NCI-H2171 (cell line): ENCODE results near the gene SGCD.
"Not testable (repeated sequence)": the region's sequence is repeated elsewhere in the genome, so short reads cannot be mapped to it uniquely, and the experiment has no call there.

Experiments
- DNase-seq: peaks from one replicate; lab custom pipeline; 2025; lab: John Stamatoyannopoulos, UW

SGCD gene

DNA sequence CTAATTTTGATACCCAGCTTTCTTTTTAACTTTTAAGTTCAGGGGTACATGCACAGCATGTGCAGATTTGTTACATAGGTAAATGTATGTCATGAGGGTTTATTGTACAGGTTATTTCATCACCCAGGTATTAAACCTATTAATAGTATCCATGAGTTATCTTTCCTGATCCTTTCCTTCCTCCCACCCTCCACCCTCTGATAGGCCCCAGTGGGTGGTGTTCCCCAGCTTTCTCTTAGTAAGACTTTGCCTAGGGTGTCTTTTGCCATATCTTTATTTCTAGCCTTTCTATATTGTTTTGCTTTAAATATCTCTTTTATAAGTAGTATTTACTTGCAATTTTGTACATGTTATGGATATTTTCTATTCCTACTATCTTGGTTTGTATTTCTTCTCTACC, 243.7 kb downstream of the SGCD start:
- DNase-seq, result no peak

DNA sequence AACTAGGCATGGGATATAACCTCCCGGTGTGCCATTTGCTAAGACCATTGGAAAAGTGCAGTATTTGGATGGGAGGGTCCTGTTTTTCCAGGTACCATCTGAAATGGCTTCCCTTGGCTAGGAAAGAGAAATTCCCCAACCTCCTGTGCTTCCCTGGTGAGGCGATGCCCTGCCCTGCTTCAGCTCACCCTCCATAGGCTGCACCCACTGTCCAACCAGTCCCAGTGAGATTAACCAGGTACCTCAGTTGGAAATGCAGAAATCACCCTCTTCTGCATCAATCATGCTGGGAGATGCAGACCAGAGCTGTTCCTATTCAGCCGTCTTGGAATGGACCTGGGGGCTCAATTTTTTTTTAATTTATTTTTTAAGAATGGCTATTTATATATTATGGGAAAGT, 254.8 kb downstream of the SGCD start:
- no peak for DNase-seq

DNA sequence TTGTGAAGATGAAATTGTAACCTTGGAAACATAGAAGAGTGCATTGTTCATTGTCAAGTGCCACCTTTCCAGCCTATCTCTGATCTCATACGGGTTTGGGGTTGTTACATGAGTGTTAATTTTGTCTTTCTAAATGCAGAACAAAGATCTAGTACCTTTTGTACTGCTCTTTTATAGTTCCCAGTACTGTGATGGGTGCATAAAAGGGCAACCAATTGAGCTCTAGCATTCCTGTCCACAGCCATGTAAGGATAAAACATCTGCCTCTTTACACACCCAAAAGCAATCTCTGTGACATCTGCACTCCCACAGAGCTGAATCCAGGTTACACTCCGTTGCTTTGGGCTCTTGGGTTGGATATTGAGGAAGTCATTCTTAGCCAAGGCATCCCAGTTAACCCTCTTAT, 255.2 kb downstream of the SGCD start:
- no peak for DNase-seq

DNA sequence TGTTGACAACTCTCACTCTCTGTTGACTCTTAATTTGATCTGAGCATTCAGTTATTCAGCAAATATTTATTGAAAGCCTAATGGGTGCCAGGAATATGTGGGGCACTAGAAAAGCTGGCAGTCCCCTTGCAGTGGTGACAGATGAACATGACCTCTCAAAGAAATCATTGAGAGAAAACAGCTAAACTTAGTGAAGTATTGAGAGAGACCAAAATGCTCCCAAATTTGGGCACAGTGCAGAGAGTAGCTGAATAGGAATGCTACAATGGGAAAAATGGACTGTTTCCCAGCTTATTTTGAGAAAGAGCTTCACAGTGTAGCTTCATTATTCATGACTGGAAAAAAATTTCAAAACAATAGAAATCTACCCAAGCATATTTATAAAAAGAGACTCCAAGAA, 257.9 kb downstream of the SGCD start:
- DNase-seq, result no peak

DNA sequence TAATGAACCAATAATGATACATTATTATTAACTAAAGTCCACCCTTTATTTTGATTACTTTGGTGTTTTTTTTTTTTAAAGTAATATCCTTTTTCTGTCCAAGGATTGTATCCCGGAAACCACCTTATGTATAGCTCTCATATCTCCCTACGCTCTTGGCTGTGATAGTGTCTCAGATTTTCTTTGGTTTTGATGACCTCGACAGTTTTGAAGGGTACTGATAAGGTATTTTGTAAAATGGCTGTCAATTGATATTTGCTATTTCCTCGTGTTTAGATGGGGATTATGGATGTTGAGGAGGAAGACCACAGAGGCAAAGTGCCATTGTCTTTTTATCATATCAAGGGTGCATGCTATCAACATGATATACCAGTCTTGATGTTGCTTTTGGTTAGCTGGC, 259.0 kb downstream of the SGCD start:
- no peak for DNase-seq

DNA sequence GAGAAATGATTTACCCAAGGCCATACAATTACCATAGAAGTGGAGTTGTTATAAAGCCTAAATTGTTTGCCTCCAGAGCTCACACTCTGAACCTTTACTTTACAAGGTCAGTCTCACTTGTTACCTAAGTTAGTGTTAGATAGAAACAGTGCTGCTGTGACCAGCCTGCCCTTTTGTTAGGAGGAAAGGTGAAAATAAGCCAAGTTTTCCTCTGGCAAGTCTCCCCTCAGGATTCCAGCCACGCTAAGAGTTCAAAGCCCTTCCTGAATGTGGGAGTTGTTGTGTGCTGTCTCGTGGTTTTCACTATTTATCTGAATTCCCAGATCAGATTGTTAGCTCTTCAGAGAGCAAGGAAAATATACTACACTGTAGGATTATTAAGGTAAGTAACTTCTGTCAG, 260.0 kb downstream of the SGCD start:
- DNase-seq, result no peak

DNA sequence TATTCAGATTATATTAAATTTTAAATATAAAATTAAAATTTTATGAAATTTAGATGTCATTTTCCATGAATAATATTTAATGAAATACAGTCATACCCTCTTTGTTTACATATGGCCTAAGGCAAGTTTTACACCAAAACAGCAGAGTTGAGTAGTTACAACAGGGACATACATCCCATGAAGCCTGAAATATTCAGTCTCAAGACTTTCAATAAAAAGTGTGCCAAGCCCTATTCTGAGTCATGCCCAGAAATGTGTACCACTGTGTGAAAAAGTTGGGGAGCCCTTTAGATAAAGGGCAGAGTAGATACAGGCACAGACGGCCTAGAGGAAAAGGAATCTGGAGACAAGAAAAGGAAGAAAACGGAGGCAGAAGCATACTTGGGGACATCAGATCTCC, 261.3 kb downstream of the SGCD start:
- no peak for DNase-seq

DNA sequence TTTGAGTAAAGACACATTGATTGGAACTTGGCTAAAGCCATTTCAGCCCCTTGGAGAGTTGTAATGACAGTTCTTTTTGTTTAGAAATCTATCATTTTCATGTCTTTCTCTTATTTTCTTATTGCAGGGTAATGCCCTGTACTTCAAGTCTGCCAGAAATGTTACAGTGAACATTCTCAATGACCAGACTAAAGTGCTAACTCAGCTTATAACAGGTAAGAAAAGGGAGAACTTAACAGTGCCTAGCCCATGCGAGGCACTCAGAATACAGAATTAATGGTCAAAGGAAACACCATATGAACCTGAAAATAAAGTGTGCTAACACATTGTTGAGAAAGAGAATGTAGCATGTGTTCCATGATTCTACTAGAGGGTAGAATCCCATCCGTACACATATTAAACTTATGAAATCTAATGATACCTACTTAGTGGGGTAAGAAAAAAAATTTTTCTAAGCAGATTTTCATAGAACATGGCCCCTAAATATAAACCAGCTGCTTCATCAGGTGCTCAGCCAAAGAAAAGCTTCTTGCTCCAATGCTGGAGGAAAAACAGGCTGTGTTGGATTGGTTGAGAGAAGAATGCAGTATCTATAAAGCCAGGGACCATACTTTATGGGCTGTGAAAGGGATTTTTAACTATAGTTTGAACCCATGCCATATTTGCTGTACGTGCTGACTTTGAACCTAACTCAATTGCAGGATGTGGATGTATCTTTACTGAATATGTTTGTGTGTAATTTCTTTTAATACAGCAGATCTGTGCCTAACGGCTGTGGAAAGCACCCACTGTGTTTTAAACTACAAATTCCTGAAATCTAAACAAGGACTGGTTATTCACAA, 262.4 kb downstream of the SGCD start:
- DNase-seq, result no peak

DNA sequence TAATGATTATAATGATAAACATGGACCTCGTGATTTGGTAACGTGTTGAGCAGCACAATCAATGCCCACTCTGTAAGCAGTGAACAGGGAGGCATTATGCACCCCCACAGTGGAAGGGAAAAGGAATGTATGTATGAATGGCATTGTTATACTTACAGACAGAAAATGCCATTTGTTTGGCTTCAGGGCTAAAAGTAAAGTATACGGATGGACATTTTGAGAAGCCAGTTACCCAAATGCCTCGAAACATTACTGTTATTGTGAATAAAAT, 262.9 kb downstream of the SGCD start:
- DNase-seq, result no peak

DNA sequence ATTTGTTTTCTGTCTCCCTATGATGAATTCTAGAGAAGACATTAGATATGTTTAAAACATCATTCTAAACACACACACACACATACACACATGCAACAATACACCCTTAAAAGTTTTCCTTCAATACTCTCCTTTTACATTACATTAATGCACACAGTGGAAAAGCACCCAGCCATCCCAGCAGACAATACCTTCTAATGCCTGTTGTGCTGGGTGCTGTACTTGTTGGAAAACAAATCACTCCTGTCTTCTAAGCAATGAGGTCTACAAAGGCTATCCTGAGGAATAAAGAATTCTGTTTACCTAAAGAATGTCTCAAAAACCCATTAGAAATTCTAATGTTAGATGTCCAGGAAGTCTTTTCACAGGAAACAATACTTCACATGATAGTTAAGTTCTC, 264.0 kb downstream of the SGCD start:
- DNase-seq, result no peak

DNA sequence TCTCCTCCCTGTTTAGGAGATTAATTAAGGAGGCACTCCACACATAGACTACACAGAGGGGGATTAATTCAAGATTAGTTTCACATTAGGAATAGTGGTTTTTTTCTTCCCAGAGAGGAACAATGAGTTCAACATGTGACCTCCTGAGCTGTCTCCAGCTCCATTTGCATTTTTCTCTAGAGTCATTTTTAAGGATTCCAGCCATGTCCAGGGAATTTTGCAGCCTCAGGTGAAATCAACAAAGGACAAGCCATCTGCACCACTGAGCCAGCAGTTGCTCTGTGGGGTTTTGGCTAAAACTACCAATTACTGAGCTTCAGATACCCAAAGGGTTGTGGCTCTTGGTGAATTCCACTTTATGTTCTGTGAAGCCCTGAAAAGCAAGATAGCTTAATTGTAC, 264.7 kb downstream of the SGCD start:
- DNase-seq, result no peak

DNA sequence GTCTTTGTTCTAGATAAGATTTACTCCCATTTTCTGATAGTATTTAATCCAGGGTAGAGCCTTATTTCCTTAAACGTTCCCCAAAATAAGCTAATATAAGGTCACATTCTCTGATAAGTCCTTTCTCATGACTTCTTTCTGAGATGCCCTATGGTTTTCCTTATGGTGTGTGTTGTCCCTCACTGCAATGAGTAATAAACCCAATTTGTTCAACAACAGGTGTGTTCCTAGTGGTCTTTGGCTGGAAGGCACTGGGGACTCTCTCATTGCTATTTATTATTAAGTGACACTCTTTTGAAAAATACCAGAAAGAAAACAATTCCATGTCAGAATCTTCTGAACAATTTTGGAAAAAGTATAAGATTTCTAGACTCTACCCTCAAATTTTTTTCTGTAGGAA, 266.6 kb downstream of the SGCD start:
- no peak for DNase-seq

DNA sequence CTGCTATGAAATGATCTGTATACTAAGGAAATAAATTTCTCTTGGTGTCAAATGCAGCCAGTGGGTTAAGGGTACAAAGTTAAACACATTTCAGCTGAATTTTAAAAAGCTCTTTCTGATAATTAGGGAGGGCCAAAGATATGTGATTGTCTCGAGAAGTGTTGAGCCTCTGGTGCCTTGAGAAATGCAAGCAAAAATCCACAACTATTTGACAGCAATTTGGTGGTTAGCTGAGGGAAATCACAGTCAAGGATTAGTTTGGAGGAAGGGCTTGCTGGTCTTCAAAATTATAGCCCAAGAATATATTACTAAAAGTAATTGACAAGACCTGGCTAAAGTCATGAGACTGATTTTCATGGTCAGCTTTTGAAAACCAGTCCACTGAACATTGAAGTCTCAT, 267.4 kb downstream of the SGCD start:
- DNase-seq, result no peak

DNA sequence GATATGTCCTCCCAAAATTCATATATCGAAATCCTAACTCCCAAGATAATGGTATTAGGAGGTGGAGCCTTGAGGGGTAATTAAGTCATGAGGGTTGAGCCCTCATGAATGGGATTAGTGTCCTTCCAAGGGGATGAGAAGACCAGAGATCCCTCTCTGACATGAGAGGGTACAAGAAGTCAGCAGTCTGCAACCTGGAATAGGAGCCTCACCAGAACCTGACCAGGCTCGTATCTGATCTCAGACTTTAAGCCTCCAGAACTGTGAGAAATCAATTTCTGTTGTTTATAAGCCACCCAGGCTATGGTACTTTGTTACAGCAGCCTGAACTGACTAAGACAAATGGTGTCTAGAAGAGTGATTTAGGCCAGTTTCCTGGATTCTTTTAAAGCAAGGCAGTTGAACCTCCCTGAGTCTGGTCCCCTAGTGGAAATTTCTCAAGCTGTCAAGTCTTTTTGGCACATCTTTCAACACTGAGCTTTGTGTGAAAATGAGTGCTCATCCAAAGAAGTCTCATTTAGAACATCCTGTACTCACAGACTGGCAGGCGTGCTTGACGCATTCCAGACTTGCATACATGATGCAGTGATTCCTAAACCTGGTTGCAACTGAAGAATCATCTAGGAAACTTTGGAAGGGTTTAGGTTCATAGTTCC, 268.3 kb downstream of the SGCD start:
- no peak for DNase-seq

DNA sequence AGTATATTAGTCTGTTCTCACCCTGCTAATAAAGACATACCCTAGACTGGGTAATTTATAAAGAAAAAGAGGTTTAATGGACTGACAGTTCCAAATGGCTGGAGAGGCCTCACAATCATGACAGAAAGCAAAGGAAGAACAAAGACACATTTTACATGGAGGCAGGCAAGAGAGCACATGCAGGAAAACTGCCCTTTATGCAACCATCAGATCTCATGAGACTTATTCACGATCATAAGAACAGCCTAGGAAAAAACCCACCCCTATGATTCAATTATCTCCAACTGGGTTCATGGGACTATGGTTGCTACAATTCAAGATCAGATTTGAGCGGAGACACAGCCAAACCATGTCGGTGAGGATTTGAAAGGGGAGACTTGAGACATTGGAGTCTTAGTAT, 270.3 kb downstream of the SGCD start:
- no peak for DNase-seq

DNA sequence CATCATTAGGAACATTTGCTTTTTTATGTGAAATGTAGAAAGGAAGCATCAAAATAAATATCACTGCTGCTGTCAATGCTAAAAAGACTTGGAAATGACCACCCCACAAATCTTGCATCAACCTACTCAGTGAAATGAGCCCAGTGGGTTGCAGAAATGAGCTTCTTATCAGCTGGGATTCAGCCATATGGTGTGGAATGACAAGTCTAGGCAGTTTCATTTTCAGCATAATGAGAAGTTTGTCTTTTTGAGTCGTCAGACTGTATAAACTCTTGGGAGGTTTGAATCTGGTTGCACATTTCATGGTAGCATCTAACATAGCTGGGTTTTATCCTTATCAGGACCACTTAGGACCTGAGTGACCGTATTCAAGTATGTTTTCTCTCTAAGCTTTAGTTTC, 272.0 kb downstream of the SGCD start:
- DNase-seq, result no peak

DNA sequence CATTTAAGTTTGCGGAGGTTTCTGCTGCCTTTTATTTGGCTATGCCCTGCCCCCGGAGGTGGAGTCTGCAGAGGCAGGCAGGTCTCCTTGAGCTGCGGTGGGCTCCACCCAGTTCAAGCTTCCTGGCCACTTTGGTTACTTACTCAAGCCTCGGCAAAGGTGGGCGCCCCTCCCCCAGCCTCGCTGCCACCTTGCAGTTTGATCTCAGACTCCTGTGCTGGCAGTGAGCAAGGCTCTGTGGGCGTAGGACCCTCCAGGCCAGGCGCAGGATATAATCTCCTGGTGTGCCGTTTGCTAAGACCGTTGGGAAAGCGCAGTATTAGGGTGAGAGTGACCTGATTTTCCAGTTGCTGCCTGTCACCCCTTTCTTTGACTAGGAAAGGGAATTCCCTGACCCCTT, 283.6 kb downstream of the SGCD start:
- not testable (repeated sequence) for DNase-seq

DNA sequence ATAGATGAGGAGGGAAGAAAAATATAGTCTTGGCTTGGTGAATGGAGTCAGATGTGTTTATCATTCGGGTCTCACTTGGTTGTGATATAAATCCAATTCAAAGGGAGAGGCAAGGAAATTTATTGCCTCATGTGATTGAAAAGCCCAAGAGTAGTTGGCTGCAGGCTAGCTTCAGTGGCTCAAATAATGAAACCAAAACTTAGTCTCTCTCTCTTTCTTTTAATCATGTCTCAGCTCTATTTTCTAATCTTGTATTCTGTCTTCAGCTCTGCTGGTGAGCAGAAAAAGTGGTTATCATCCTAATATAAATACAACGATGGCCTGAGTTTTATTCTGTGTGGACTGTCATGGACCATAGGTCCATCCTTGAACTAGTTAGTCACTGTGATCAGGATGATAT, 288.9 kb downstream of the SGCD start:
- no peak for DNase-seq

DNA sequence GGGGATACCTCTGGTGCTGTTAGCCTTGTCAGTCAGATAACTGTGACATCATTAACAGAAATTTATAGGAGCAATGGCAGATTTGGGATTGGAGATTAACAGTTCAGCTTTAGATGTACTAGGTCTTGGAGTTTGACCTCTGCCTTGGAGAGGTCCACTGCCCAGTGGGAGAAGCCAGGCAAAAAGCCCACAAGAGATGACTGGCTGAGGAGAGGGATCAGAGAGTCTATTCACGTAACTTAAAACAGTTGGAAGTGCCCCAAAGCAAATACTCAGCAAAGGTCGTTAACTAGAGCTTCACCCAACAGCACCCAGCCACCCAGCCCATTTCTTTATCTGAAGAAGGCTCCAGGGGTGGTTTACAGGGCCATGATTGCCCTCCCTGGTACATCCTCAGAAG, 290.5 kb downstream of the SGCD start:
- no peak for DNase-seq

DNA sequence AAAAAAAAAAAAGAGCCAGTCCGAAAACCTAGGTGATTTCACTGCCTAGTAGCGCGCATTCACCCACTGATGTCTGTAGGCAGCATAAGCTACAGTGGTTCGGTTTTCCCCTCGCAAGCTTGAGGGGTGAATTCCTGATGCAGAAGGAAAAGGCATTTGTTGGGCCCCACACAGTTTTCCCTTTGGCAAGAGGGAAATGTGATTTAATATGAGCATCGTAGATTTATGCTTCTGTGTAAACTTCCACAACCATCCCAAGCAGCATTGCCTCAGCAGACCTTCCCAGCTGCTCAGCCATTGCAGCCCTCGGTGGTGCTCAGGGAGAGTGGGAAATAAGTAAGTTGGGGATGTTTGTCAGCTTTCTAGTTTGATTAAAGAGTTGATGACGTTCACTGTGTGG, 291.6 kb downstream of the SGCD start:
- no peak for DNase-seq

DNA sequence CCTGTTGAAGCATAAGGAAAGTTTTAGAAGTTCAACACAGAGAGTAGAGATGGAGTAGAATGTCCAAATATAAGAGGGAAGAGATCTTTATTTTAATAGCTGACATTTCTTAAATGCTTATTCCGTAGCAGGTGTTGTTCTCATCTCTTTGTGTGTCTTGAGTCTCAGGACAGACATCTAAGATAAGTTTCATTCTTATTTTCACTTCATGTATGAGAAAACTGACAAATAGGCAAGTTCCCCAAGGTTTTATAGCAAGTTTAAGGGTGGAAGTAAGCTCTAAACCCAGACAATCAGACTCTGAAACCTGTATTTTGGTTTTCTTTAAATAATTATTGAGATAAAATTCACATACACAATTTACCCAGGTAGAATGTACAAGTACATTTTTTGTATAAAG, 294.8 kb downstream of the SGCD start:
- no peak for DNase-seq

DNA sequence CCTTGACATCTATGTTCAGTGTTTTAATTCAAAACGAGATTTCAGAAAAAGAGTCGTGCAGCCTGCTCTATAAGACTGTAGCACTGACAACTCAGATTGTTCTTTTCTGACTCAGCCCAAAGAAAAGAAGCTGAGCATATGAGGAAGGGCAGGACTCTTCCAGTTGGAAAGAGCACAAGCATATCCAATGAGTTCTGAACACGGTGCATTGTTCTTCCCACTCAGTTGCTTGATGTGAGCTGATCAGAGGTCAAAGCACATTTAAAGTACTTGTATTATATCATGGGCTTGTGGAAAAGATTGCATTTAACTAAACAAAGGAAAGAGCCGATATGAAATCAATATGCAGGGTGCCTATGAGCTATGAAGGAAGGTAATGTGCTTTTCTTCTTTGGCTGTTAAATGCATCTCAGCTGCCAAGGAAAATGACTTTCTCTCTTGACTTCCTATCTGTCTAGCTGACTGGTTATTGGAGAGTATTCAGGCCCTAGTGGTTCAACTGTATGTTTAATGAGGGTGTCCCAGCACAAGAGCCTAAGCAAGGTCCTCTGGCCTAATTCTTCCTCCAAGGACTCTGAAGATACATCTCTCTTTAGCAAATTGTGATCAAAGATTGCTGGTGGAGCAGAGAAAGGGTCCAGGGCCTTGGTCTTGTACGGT, 296.5 kb downstream of the SGCD start:
- DNase-seq, result no peak

DNA sequence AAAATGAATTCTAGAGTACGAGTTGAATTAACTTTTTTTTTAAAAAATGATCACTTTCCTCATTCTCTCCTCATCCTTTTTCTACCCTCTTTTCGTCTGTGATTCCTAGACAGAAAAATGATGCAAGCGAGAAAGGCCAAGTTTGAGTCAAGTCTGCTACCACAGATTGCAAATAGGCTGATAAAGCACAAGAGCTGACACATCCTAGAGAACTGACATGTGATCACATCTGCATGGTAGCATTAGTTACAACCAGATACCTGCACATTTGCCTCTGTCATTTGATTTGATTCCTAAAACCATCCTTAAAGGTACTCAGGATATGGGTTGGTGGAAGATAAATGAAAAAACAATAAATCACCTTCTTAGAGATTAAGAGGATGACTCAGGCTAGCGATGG, 297.7 kb downstream of the SGCD start:
- DNase-seq, result no peak

DNA sequence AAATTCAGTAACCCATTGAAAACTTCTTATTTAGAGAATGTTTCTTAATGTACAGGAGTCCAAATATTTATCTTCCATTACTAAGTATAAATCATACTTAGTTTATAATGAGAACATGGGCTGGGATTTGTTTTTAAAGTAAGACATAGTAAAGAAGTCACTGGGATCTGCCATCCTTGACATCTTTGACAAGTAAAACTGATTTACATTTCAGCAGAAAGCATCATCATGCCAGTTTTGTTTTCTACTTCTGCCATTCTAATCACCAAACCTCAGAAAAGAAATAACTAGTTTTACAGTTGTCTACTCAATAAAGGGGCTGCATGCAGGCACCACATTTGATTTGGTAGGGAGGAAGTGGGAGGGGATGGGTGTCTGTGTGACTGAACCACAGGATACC, 301.5 kb downstream of the SGCD start:
- no peak for DNase-seq
